NOMO-1 (cell line): ENCODE measurements around the gene USH1G.
"Not testable (repeated sequence)": the region's sequence is repeated elsewhere in the genome, so short reads cannot be mapped to it uniquely, and the experiment has no call there.

Experiments used
- DNase-seq, 2 experiments: peaks; one replicate each; lab custom pipeline; 2025; ENCODE audit not compliant: unreplicated experiment in 2 of 2; lab: John Stamatoyannopoulos, UW

Gene USH1G

GRCh38 chr17:74935585-74936469 lies 12.8 kb upstream of the USH1G start, which contains the start of gene OTOP3:
TSS of gene OTOP3 (plus strand) at chr17:74935898. CDS start at chr17:74935922, 24 bp downstream.
- no peak for DNase-seq

- DNase-seq = no peak
Observed at GRCh38 chr17:74935048-74935447, 12.0 kb upstream of the USH1G start.

- DNase-seq = no peak
Observed at GRCh38 chr17:74930535-74931036, 7.5 kb upstream of the USH1G start.

GRCh38 chr17:74928786-74929185 lies 5.7 kb upstream of the USH1G start:
- DNase-seq = no peak

GRCh38 chr17:74925242-74925641 lies 2.2 kb upstream of the USH1G start:
- DNase-seq = no peak

- peak; percentile 29 to 34 for DNase-seq
Observed at GRCh38 chr17:74924250-74924948, 1.3 kb upstream of the USH1G start, which contains the start of gene OTOP2. TSS of gene OTOP2 (plus strand) at chr17:74924273. CDS start at chr17:74924633, 360 bp downstream.

GRCh38 chr17:74923538-74924249 lies 639 bp upstream of the USH1G start:
- DNase-seq = peak; percentile 34 to 46

- no peak for DNase-seq
Observed at GRCh38 chr17:74922172-74922571, 883 bp downstream of the USH1G start.

- DNase-seq = no peak
Observed at GRCh38 chr17:74921769-74922168, 1.3 kb downstream of the USH1G start.

GRCh38 chr17:74921026-74921681 lies 1.9 kb downstream of the USH1G start:
- DNase-seq = no peak

- DNase-seq = no peak
Observed at GRCh38 chr17:74920642-74921025, 2.4 kb downstream of the USH1G start.

GRCh38 chr17:74920306-74920620 lies 2.8 kb downstream of the USH1G start:
- DNase-seq = no peak

GRCh38 chr17:74919440-74920305 lies 3.4 kb downstream of the USH1G start:
- no peak for DNase-seq

GRCh38 chr17:74918906-74919305 lies 4.1 kb downstream of the USH1G start:
- no peak for DNase-seq

GRCh38 chr17:74917430-74917829 lies 5.6 kb downstream of the USH1G start:
- DNase-seq = peak; percentile 43 to 44

GRCh38 chr17:74916851-74917199 lies 6.2 kb downstream of the USH1G start:
- DNase-seq = no peak

GRCh38 chr17:74916136-74916850 lies 6.8 kb downstream of the USH1G start:
- DNase-seq = no peak

- not testable (repeated sequence) for DNase-seq
Observed at GRCh38 chr17:74911423-74911822, 11.6 kb downstream of the USH1G start.

- DNase-seq = not testable (repeated sequence)
Observed at GRCh38 chr17:74909097-74909496, 14.0 kb downstream of the USH1G start.
